ENCODE data around the gene XXYLT1.

DNA sequence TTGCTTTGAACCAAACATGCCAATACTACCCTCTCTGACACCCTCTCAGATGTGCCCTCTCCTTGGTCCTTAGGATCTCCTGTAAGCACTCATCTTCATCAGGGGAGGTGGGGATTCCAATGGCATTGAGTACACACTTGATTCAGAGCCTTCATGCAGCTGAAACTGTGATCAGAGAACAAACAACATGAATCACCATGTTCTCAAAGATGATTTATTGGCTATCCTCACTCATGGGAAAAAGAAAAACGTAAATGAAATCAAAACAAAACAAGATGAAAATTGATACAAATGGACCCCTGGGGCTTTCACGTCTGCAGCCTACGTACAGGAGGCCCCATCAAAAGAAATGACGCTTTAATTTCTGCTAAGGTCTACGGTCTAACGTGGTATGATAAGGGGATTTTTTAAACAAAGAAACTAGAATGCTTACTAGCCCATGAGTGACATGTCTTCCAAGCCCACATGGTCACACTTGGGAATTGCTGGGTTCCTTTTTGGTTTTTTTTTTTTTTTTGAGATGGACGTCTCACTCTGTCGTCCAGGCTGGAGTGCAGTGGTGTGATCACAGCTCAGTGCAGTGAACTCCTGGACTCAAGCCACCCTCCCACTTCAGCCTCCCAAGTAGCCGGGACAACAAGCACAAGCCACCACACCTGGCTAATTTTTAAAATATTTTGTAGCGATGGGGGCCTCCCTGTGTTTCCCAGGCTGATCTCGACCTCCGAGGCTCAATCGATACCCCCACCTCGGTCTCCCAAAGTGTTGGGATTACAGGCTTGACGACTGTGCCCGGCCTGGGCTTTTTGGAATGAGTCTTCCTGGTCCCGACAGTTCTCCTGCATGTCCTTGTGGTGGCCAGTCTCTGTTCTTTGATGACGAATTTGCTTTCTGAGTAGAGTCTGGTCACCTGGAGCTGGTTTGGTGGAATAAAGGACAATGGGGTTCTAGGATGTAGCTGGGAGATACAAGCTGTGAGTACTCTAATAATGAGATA lies 202.6 kb downstream of the XXYLT1 start:
- no peak for TF ChIP-seq ZNF274 (IDR thresholded peaks at IDR 0.05; ENCODE audit: low read depth, low read length)
- no peak for TF ChIP-seq YY1 (IDR thresholded peaks at IDR 0.05; ENCODE audit: insufficient read depth, insufficient read length)
- TF ChIP-seq SUZ12 (IDR thresholded peaks at IDR 0.05; ENCODE audit: extremely low read depth, insufficient read depth, insufficient read length) = no peak
